Uterus (tissue), 4 donors: ENCODE data around the gene CUBN. TPM values are rescaled to one million over a fixed set of nuclear protein-coding genes. Genes with fewer than 3 reads are reported as not detected.

Experiments
- DNase-seq, 2 donors: peaks; one replicate each; pipeline ENCODE4 v3.0.0-alpha.2; 2019 to 2020
- H3K27ac ChIP-seq, 2 donors: fragments of 200-600 bp; sonication (generic); 1 replicate in 1 of 2; 2 replicates in 1 of 2; pipeline ENCODE4 v1.5.1; 2016 to 2018
- H3K27me3 ChIP-seq, 2 donors: fragments of 200-600 bp; sonication (generic); one replicate each; pipeline ENCODE4 v1.5.1; 2018 to 2019; ENCODE audit warnings: control low read depth in 1 of 2
- H3K36me3 ChIP-seq, 2 donors: fragments of 200-600 bp; sonication (generic); one replicate each; pipeline ENCODE4 v1.5.1; 2019; ENCODE audit warnings: control low read depth in 1 of 2
- H3K4me1 ChIP-seq, 2 donors: fragments of 200-600 bp; sonication (generic); one replicate each; pipeline ENCODE4 v1.5.1; 2018 to 2019; ENCODE audit warnings: control low read depth in 1 of 2
- H3K4me3 ChIP-seq, 2 donors: fragments of 200-600 bp; sonication (generic); 1 replicate in 1 of 2; 2 replicates in 1 of 2; pipeline ENCODE4 v1.5.1; 2018 to 2019; ENCODE audit warnings: mild to moderate bottlenecking in 1 of 2
- H3K9me3 ChIP-seq, 2 donors: fragments of 200-600 bp; sonication (generic); one replicate each; pipeline ENCODE4 v1.5.1; 2019; ENCODE audit warnings: control low read depth in 1 of 2
- POLR2A ChIP-seq, 2 donors: fragments of 450-650 bp; IDR thresholded peaks; one replicate each; pipeline ENCODE4 v1.6.1; 2016; ENCODE audit warnings: antibody characterized with exemption in 2 of 2, mild to moderate bottlenecking in 1 of 2, moderate library complexity in 1 of 2
- intact Hi-C: fragments of 100-400 bp; cut with DNase I; formaldehyde crosslinking; loops from one replicate; pipeline ENCODE4 v1.15.1; 2023; ENCODE audit warnings: low total_unique reads
- total RNA-seq, 4 donors: library from RNA; depleted of rRNA in 3 of 4; stranded (reverse); fragments of >200 nt in 3 of 4; gene quantifications; one replicate each; pipeline versions ENCODE4 v1.1.0 to v1.2.4, GENCODE V29; 2014 to 2023
- TF ChIP-seq, protein P1 (sequence below), 4 experiments: fragments of 200-600 bp in 2 of 4; fragments of 450-650 bp in 2 of 4; sonication (generic) in 2 of 4; IDR thresholded peaks; one replicate each; pipeline ENCODE4 v1.5.1; 2016 to 2019; ENCODE audit warnings: antibody characterized with exemption in 4 of 4, mild to moderate bottlenecking in 2 of 4, moderate library complexity in 1 of 4
- donor health status: DM: yes; HTN: yes; CAD: no.

The CUBN gene
- total RNA-seq, 4 donors from 2014 or later = 3.5 to 9.5 (median 5.1) TPM

DNA sequence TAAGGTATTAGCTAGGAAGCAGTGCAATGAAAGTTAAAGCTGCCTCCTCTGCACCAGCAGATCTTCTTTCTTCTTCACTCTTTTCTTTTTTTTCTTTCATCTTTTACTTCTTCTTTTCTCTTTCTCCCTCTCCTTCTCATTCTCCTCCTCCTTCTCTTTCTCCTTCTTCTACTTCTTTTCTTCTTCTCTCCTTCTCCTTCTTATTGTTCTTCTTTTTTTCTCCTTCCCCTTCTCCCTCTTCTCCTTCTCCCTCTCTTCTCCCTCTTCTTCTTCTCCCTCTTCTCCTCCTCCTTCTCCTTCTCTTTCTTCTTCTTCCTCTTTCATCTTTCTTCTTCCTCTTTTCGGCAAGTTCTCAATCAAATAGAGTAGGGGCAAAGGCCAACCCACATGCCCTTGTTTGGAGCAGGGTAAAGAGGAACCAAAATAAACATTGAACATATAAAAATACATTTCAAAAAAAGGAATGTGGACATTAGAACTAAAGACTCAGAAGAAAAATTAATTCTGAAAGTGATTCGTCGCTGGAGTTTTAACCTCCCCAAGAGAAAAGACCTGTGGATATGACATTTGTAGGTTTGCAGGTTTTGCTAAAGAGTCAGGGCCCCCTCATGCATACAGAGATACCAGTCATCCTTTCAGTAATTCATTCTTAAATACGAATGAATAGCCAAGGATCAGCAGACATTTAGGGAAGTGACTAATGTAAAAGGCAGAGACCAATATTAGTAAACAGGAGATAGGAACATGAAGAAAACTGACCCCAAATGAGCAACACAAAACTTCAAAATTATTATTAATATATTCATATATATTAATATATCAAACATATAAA is 219.4 kb downstream of the CUBN start:
- Histone ChIP-seq H3K4me3 (no peak overlapping the region), H3K27ac (no peak overlapping the region), H3K9me3 (no peaks in the 10 kb centered on the region), H3K4me1 (no peaks in the 10 kb centered on the region), H3K36me3 (no peaks in the 10 kb centered on the region), H3K27me3 (no peaks in the 10 kb centered on the region)
- DNase-seq = no peak
- no peak for TF ChIP-seq POLR2A (IDR thresholded peaks at IDR 0.05)
- TF ChIP-seq, protein P1, sequence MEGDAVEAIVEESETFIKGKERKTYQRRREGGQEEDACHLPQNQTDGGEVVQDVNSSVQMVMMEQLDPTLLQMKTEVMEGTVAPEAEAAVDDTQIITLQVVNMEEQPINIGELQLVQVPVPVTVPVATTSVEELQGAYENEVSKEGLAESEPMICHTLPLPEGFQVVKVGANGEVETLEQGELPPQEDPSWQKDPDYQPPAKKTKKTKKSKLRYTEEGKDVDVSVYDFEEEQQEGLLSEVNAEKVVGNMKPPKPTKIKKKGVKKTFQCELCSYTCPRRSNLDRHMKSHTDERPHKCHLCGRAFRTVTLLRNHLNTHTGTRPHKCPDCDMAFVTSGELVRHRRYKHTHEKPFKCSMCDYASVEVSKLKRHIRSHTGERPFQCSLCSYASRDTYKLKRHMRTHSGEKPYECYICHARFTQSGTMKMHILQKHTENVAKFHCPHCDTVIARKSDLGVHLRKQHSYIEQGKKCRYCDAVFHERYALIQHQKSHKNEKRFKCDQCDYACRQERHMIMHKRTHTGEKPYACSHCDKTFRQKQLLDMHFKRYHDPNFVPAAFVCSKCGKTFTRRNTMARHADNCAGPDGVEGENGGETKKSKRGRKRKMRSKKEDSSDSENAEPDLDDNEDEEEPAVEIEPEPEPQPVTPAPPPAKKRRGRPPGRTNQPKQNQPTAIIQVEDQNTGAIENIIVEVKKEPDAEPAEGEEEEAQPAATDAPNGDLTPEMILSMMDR (IDR thresholded peaks at IDR 0.05) = no peak
- intact Hi-C loops = no loop called here

DNA sequence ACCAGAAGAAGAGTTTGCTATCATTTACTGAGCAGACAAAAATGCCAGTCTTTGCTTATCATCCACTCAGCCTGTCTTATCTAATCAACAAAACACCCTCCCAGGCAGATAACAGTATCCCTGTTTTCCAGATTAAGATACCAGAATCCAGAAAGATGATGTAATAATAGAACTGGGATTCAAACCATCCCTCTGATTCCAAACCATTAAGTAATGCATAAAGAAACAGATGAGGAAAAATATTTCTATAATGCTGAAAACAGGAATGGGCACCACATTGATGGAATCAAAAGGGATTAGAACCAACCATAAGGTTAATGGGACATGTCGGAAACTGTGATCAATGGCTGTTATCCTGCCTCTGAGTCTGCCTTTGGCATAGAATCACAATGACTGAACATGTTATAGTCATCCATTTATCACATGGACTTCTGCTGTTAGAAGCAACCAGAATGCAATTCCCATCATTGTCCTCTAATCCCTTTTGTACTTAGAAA is 220.3 kb downstream of the CUBN start:
- no peak for DNase-seq
- Histone ChIP-seq H3K27me3 (no peaks in the 10 kb centered on the region), H3K27ac (no peak overlapping the region), H3K4me3 (no peak overlapping the region), H3K4me1 (no peaks in the 10 kb centered on the region), H3K36me3 (no peaks in the 10 kb centered on the region), H3K9me3 (no peaks in the 10 kb centered on the region)
- TF ChIP-seq, protein P1 (IDR thresholded peaks at IDR 0.05) = no peak
- no peak for TF ChIP-seq POLR2A (IDR thresholded peaks at IDR 0.05)
- intact Hi-C loops = no loop called here

DNA sequence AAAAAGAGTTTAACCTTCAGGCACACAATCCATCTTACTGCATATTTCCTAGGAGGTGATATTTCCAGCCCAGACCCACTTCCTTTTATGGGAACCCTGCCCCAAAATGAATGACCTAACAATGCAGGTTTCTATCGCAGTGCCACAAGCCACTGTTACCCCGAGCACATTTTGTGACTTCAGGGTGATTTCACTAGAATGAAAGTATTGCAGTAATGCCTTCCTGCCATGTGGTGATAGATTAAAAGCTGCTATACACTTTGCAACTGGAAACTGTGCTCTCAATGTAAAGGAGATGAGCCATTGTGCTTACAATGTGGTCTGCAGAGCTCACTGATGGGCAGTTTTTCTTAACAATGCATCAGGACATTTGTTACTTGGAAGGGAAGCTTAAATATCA is 221.9 kb downstream of the CUBN start:
- Histone ChIP-seq H3K36me3 (no peaks in the 10 kb centered on the region), H3K27ac (no peak overlapping the region), H3K4me1 (no peaks in the 10 kb centered on the region), H3K4me3 (no peak overlapping the region), H3K27me3 (no peaks in the 10 kb centered on the region), H3K9me3 (no peaks in the 10 kb centered on the region)
- DNase-seq = no peak
- intact Hi-C loops = no loop called here
- TF ChIP-seq POLR2A (IDR thresholded peaks at IDR 0.05) = no peak
- TF ChIP-seq, protein P1 (IDR thresholded peaks at IDR 0.05) = no peak

DNA sequence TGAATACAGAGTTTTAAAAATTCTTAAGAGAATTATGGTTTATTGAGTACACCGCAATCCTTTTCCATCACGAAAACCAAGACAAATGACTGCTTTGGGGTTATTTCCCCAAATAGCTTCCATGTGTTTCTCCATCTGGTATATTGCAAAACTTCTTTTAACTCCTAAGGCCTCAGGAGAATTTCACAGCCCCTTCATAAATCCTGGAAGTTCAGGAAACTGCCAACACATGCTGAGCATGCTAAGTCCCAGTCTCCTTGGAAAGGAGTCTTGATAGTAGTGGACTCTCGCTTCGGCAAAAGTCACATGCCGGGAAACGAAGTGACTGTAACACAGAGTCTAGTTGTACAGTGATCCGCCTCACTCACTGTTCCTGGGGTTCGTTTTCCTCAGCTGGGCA is 224.3 kb downstream of the CUBN start:
- Histone ChIP-seq H3K9me3 (no peaks in the 10 kb centered on the region), H3K27me3 (no peaks in the 10 kb centered on the region), H3K4me1 (no peaks in the 10 kb centered on the region), H3K36me3 (no peaks in the 10 kb centered on the region), H3K4me3 (no peak overlapping the region), H3K27ac (peak overlapping the region in 1 of 2 donors; percentile 57)
- no peak for TF ChIP-seq POLR2A (IDR thresholded peaks at IDR 0.05)
- TF ChIP-seq, protein P1 (IDR thresholded peaks at IDR 0.05) = no peak
- intact Hi-C loops = no loop called here
- DNase-seq = peak; percentile 39 to 41

DNA sequence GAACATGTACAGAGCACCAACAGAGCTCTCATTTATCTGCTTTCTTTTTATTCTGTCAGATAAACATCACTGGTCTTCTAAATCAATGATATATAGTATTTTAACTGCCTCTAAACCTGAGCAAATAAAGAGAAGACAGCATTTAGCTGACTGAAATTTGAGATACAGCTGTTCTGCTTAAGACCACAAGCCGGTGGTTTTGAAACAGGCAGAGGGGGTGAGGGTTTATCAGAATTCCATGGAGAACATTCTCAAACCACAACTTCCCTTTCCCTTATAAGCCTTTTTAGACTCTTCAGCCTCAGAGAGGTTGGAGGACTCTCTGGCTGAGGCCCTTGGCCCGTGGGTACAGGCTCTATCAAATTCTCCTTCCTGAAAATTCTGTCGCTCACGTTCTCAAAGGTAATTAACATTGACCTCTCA is 225.0 kb downstream of the CUBN start:
- intact Hi-C loops = no loop called here

More for the DNA sequence above, 225.0 kb downstream of the CUBN start:
- no peaks in the 10 kb centered on the region for H3K9me3 ChIP-seq
- peak overlapping the region in 1 of 2 donors; percentile 57 for H3K27ac ChIP-seq
- H3K36me3 ChIP-seq = no peaks in the 10 kb centered on the region
- H3K27me3 ChIP-seq = no peaks in the 10 kb centered on the region
- H3K4me3 ChIP-seq = no peak overlapping the region
- DNase-seq = no peak
- TF ChIP-seq, protein P1 (IDR thresholded peaks at IDR 0.05) = no peak
- no peak for TF ChIP-seq POLR2A (IDR thresholded peaks at IDR 0.05)
- no peaks in the 10 kb centered on the region for H3K4me1 ChIP-seq
